A549 (cell line): ENCODE results near the gene CEBPZOS. TPM values are rescaled to one million over a fixed set of nuclear protein-coding genes. Genes with fewer than 3 reads are reported as not detected.

ENCODE experiments used
- ATAC-seq, 2 experiments: fragments of 200-7000 bp in 1 of 2; fragments of >200 bp in 1 of 2; cut with Nextera tagmentation in 1 of 2; cut with Tn5 transposase in 1 of 2; 3 replicates each; pipeline versions ENCODE4 v1.8.0 to v1.9.1; 2018 to 2020; ENCODE audit warnings: mild to moderate bottlenecking in 1 of 2, moderate library complexity in 1 of 2
- CTCF ChIA-PET: fragments of 300-600 bp; sonication (Branson Sonifier 250); formaldehyde crosslinking; extraction: SDS; loops from one replicate; lab custom pipeline; 2021; ENCODE audit warnings: antibody characterized with exemption, inconsistent platforms; lab: Yijun Ruan, JAX
- POLR2A ChIA-PET: fragments of 350-600 bp; formaldehyde crosslinking; extraction: SDS; loops from one replicate; lab custom pipeline; 2021; ENCODE audit warnings: antibody characterized with exemption, inconsistent platforms; lab: Yijun Ruan, JAX
- DNase-seq, 2 experiments: peaks; one replicate each; pipeline versions ENCODE4 v3.0.0 to v3.0.0-alpha.2; 2011 to 2016; ENCODE audit warnings: low read depth in 1 of 2, low spot score in 1 of 2
- FAIRE-seq: peaks from 2 replicates; lab custom pipeline; 2011; peaks lifted over from hg19 to GRCh38; lab: Jason Lieb, UNC
- H3K27ac ChIP-seq, 2 experiments: fragments of >200 bp; sonication (Bioruptor Twin); formaldehyde crosslinking; 3 replicates each; pipeline ENCODE4 v1.5.1; 2016 to 2017
- H3K4me1 ChIP-seq: fragments of >200 bp; sonication (Bioruptor Twin); formaldehyde crosslinking; 3 replicates; pipeline ENCODE4 v1.6.1; 2016
- H3K4me2 ChIP-seq: fragments of >200 bp; sonication (Bioruptor Twin); formaldehyde crosslinking; 3 replicates; pipeline ENCODE4 v1.6.1; 2016
- H3K4me3 ChIP-seq: fragments of >200 bp; sonication (Bioruptor Twin); formaldehyde crosslinking; 3 replicates; pipeline ENCODE4 v1.5.1; 2016
- H3K9me3 ChIP-seq: fragments of >200 bp; sonication (Bioruptor Twin); formaldehyde crosslinking; 3 replicates; pipeline ENCODE4 v1.6.1; 2016
- CBX2 ChIP-seq: fragments of 200-600 bp; sonication (generic); IDR thresholded peaks from 2 replicates; pipeline ENCODE4 v1.6.1; 2016; ENCODE audit warnings: low read depth, mild to moderate bottlenecking, borderline replicate concordance
- EHF ChIP-seq: fragments of 250-450 bp; sonication (Bioruptor Pico); IDR thresholded peaks from 2 replicates; pipeline ENCODE4 v1.5.0; 2020; ENCODE audit warnings: mild to moderate bottlenecking
- ESRRA ChIP-seq: fragments of 150-350 bp; IDR thresholded peaks from 2 replicates; pipeline ENCODE4 v1.6.1; 2014; ENCODE audit warnings: mild to moderate bottlenecking, low read length, borderline replicate concordance
- FOSB ChIP-seq: fragments of 250-450 bp; sonication (Bioruptor Pico); IDR thresholded peaks from 2 replicates; pipeline ENCODE4 v1.5.0; 2020; ENCODE audit warnings: mild to moderate bottlenecking, moderate library complexity
- FOSL2 ChIP-seq, 2 experiments: fragments of 450-650 bp in 1 of 2; fragments of >200 bp in 1 of 2; sonication (Bioruptor Twin) in 1 of 2; formaldehyde crosslinking; IDR thresholded peaks; 2 replicates each; pipeline versions ENCODE4 v1.5.0 to v1.6.1; 2016 to 2020; ENCODE audit warnings: mild to moderate bottlenecking in 1 of 2, moderate library complexity in 1 of 2
- GATA3 ChIP-seq: IDR thresholded peaks from 2 replicates; pipeline ENCODE4 v1.6.1; 2012; ENCODE audit warnings: borderline replicate concordance
- HOXA7 ChIP-seq: fragments of 250-450 bp; sonication (Bioruptor Pico); IDR thresholded peaks from 2 replicates; pipeline ENCODE4 v1.5.0; 2020; ENCODE audit warnings: mild to moderate bottlenecking, moderate library complexity
- JUNB ChIP-seq: fragments of >200 bp; sonication (Bioruptor Twin); formaldehyde crosslinking; IDR thresholded peaks from 2 replicates; pipeline ENCODE4 v1.6.1; 2016
- KDM1A ChIP-seq: fragments of 200-600 bp; sonication (generic); IDR thresholded peaks from 2 replicates; pipeline ENCODE4 v1.6.1; 2016; ENCODE audit warnings: low read depth, mild to moderate bottlenecking
- NR3C1 ChIP-seq: fragments of >200 bp; sonication (Bioruptor Twin); formaldehyde crosslinking; IDR thresholded peaks from 3 replicates; pipeline ENCODE4 v1.6.1; 2017
- POLR2AphosphoS2 ChIP-seq: conservative IDR thresholded peaks from 2 replicates; pipeline ENCODE4 v1.6.1; 2012; ENCODE audit warnings: low read length, improper control_type of control experiment, inconsistent platforms
- RAD21 ChIP-seq, 2 experiments: fragments of >200 bp in 1 of 2; sonication (Bioruptor Twin) in 1 of 2; formaldehyde crosslinking in 1 of 2; IDR thresholded peaks in 1 of 2; conservative IDR thresholded peaks in 1 of 2; 2 replicates in 1 of 2; 3 replicates in 1 of 2; pipeline ENCODE4 v1.6.1; 2012 to 2018; ENCODE audit warnings: inconsistent platforms in 1 of 2
- RARB ChIP-seq: fragments of 250-450 bp; sonication (Bioruptor Pico); IDR thresholded peaks from 2 replicates; pipeline ENCODE4 v1.8.0; 2021; ENCODE audit warnings: mild to moderate bottlenecking, moderate library complexity
- RCOR1 ChIP-seq: fragments of 150-350 bp; IDR thresholded peaks from 2 replicates; pipeline ENCODE4 v1.6.1; 2014; ENCODE audit warnings: antibody characterized with exemption, low read length, low read depth
- SMC3 ChIP-seq: fragments of >200 bp; sonication (Bioruptor Twin); formaldehyde crosslinking; IDR thresholded peaks from 3 replicates; pipeline ENCODE4 v1.6.1; 2018; ENCODE audit warnings: inconsistent platforms
- TFCP2L1 ChIP-seq: fragments of 250-450 bp; sonication (Bioruptor Pico); IDR thresholded peaks from 2 replicates; pipeline ENCODE4 v1.5.0; 2021; ENCODE audit warnings: mild to moderate bottlenecking
- ZFP36 ChIP-seq: fragments of 450-650 bp; IDR thresholded peaks from 2 replicates; pipeline ENCODE4 v1.6.1; 2014; ENCODE audit warnings: borderline replicate concordance; ENCODE audit not compliant: partially characterized antibody
- WGBS: methylation state at CpG from one replicate; pipeline ENCODE4 v1.1.6; 2017; ENCODE audit errors: missing lambda C conversion rate; 5-methylcytosine and 5-hydroxymethylcytosine counted together
- polyA plus RNA-seq, 4 experiments: library from polyadenylated mRNA; depleted of rRNA in 3 of 4; stranded (reverse); fragments of >200 nt; fragmentation: RNase III in 1 of 4; extraction: RNeasy Plus Mini Kit Qiagen cat#74134 plus additional on column Dnase treatment in 1 of 4; gene quantifications; 2 replicates in 3 of 4; 3 replicates in 1 of 4; pipeline ENCODE4 v1.2.3, GENCODE V29; 2011 to 2017
- TF ChIP-seq, protein P1 (sequence below): fragments of >200 bp; sonication (Bioruptor Twin); formaldehyde crosslinking; IDR thresholded peaks from 3 replicates; pipeline ENCODE4 v1.5.1; 2016
- TF ChIP-seq, protein P2 (sequence below): fragments of 200-600 bp; sonication (generic); IDR thresholded peaks from 2 replicates; pipeline ENCODE4 v1.6.1; 2016; ENCODE audit warnings: antibody characterized with exemption, mild to moderate bottlenecking, moderate library complexity
- TF ChIP-seq, protein P3 (sequence below): fragments of 150-350 bp; IDR thresholded peaks from 2 replicates; pipeline ENCODE4 v1.6.1; 2014; ENCODE audit warnings: low read depth, mild to moderate bottlenecking, low read length

CEBPZOS gene
- polyA plus RNA-seq, 2 of the 4 experiments (the other 2 are of a cell fraction), result 55.9 to 87.4 TPM

DNA sequence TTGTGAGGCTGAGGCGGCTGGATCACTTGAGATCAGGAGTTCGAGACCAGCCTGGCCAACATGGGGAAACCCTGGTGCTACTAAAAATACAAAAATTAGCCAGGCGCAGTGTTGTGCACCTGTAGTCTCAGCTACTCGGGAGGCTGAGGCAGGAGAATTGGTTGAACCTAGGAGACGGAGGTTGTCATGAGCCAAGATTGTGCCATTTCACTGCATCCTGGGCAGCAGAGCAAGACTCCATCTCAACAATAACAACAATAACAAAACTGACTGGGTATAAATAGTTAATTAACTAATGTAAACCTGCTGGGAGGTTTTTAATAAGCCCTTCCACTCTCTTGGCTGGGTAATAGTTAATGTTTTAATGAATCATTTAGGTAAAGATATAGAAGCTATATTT lies 15.7 kb upstream of the CEBPZOS start:
- Histone ChIP-seq H3K27ac (no peak overlapping the region), H3K4me1 (0 out of 3 replicates have a peak, but pooled peaks cover 3% of the 10 kb centered on the region), H3K4me2 (no peak overlapping the region), H3K9me3 (no peaks in the 10 kb centered on the region), H3K4me3 (no peak overlapping the region)
- DNase-seq, result no peak
- WGBS, result 83% methylated on average over 5 of the region's 5 CpGs
- TF ChIP-seq HOXA7 (CRISPR knock-in tag) (no peak), POLR2AphosphoS2 (no peak), EHF (CRISPR knock-in tag) (no peak), ZFP36 (no peak), RARB (CRISPR knock-in tag) (no peak), ESRRA (no peak), JUNB (no peak), TFCP2L1 (CRISPR knock-in tag) (no peak), FOSL2 (IDR thresholded peaks at IDR 0.05) (no peak), FOSL2 (CRISPR knock-in tag; IDR thresholded peaks at IDR 0.05) (no peak), SMC3 (no peak), GATA3 (no peak), RAD21 (conservative IDR thresholded peaks at IDR 0.05 in 1 of 2, IDR thresholded peaks at IDR 0.05 in 1 of 2) (no peak), RCOR1 (no peak), FOSB (CRISPR knock-in tag) (no peak), KDM1A (no peak), CBX2 (no peak), NR3C1 (no peak)
- TF ChIP-seq, protein P1, sequence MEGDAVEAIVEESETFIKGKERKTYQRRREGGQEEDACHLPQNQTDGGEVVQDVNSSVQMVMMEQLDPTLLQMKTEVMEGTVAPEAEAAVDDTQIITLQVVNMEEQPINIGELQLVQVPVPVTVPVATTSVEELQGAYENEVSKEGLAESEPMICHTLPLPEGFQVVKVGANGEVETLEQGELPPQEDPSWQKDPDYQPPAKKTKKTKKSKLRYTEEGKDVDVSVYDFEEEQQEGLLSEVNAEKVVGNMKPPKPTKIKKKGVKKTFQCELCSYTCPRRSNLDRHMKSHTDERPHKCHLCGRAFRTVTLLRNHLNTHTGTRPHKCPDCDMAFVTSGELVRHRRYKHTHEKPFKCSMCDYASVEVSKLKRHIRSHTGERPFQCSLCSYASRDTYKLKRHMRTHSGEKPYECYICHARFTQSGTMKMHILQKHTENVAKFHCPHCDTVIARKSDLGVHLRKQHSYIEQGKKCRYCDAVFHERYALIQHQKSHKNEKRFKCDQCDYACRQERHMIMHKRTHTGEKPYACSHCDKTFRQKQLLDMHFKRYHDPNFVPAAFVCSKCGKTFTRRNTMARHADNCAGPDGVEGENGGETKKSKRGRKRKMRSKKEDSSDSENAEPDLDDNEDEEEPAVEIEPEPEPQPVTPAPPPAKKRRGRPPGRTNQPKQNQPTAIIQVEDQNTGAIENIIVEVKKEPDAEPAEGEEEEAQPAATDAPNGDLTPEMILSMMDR, result no peak
- TF ChIP-seq, protein P2, sequence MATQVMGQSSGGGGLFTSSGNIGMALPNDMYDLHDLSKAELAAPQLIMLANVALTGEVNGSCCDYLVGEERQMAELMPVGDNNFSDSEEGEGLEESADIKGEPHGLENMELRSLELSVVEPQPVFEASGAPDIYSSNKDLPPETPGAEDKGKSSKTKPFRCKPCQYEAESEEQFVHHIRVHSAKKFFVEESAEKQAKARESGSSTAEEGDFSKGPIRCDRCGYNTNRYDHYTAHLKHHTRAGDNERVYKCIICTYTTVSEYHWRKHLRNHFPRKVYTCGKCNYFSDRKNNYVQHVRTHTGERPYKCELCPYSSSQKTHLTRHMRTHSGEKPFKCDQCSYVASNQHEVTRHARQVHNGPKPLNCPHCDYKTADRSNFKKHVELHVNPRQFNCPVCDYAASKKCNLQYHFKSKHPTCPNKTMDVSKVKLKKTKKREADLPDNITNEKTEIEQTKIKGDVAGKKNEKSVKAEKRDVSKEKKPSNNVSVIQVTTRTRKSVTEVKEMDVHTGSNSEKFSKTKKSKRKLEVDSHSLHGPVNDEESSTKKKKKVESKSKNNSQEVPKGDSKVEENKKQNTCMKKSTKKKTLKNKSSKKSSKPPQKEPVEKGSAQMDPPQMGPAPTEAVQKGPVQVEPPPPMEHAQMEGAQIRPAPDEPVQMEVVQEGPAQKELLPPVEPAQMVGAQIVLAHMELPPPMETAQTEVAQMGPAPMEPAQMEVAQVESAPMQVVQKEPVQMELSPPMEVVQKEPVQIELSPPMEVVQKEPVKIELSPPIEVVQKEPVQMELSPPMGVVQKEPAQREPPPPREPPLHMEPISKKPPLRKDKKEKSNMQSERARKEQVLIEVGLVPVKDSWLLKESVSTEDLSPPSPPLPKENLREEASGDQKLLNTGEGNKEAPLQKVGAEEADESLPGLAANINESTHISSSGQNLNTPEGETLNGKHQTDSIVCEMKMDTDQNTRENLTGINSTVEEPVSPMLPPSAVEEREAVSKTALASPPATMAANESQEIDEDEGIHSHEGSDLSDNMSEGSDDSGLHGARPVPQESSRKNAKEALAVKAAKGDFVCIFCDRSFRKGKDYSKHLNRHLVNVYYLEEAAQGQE, result no peak
- ChIA-PET POLR2A (no interaction called here), CTCF (interaction anchor here (1.2 to 2.6 kb wide), 2 partner anchors 11 to 47 kb away, joined by 3 to 19 read pairs; no protein-coding TSS in a partner anchor)
- FAIRE-seq, result no peak
- ATAC-seq, result no peak

DNA sequence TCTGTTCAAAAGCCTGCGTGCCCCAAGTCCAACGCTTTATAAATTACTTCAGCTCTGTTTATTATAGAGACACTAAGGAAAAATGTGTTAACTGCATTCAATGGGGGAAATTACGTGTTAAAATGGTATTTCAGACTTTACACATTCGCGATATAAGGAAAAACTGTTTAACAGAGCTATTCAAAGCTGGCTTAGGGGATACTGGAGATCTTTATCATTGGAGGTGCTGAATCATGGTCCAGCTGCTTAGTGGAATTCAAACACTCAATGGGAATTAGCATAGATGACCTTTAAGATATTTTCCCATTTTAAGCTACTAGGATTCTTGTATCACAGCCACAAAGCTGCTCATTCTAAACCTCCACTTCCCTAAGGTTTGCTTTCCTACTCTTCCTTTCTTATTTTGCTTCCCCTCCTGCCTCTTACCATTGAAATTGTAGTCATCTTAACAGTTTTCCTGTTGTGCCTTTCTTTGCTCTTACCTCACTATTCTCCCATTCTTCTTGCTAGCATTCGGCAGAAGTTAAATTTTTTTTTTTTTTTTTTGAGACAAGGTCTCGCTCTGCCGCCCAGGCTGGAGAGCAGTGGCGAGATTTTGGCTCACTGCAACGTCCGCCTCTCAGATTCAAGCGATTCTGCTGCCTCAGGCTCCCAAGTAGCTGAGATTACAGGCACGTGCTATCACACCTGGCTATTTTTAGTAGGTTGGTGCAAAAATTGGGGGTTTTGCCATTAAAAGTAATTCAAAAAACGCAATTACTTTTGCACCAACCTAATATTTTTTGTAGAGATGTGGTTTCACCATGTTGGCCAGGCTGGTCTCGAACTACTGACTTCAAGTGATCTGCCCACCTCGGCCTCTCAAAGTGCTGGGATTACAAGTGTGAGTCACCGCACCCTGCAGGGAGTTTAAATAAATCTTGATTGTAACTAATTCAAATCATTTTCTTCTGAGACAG lies 14.3 kb upstream of the CEBPZOS start:
- POLR2A ChIA-PET, result interaction anchor here (0.8 kb wide), 1 partner anchor 25 kb away, joined by 4 read pairs; the partner anchor contains the start of gene EIF2AK2
- 0 out of 3 replicates have a peak, but pooled peaks cover 3% of the 10 kb centered on the region for H3K4me1 ChIP-seq
- TF ChIP-seq, protein P3, sequence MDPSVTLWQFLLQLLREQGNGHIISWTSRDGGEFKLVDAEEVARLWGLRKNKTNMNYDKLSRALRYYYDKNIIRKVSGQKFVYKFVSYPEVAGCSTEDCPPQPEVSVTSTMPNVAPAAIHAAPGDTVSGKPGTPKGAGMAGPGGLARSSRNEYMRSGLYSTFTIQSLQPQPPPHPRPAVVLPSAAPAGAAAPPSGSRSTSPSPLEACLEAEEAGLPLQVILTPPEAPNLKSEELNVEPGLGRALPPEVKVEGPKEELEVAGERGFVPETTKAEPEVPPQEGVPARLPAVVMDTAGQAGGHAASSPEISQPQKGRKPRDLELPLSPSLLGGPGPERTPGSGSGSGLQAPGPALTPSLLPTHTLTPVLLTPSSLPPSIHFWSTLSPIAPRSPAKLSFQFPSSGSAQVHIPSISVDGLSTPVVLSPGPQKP, result no peak
- CTCF ChIA-PET, result interaction anchor here (1.0 to 2.6 kb wide), 2 partner anchors 13 to 26 kb away, joined by 3 to 19 read pairs; no protein-coding TSS in a partner anchor
- 72% methylated on average over 17 of the region's 17 CpGs for WGBS
- no peak overlapping the region for H3K4me3 ChIP-seq
- no peaks in the 10 kb centered on the region for H3K9me3 ChIP-seq
- FAIRE-seq, result no peak
- no peak for DNase-seq
- H3K4me2 ChIP-seq, result no peak overlapping the region
- no peak; a peak in 1 of 6 replicates for ATAC-seq
- no peak overlapping the region for H3K27ac ChIP-seq
